ENCODE results near the gene GCN1.

Gene GCN1

GRCh38 chr12:120077260-120077659, 117.3 kb downstream of the GCN1 start:
- no peak for DNase-seq (ENCODE audit: low read depth)
- TF ChIP-seq CTCF (IDR thresholded peaks at IDR 0.05; ENCODE audit: insufficient read depth, low read depth, low read length, missing control alignments): no peak
- no peak overlapping the region for H3K4me3 ChIP-seq (ENCODE audit: low read length)
